GM23248 (cell line): Measurements from ENCODE around the gene GP9. TPM values are rescaled to one million over a fixed set of nuclear protein-coding genes. Genes with fewer than 3 reads are reported as not detected.

ENCODE experiments used
- DNase-seq: peaks from one replicate; pipeline ENCODE4 v3.0.0-alpha.2; 2015
- H2AFZ ChIP-seq: fragments of 200-600 bp; sonication (generic); 2 replicates; pipeline ENCODE4 v1.6.1; 2016; ENCODE audit warnings: antibody characterized with exemption
- H3F3A ChIP-seq: fragments of 200-600 bp; sonication (generic); 2 replicates; pipeline ENCODE4 v1.6.1; 2016; ENCODE audit warnings: mild to moderate bottlenecking, antibody characterized with exemption, mixed run types; ENCODE audit not compliant: insufficient read depth
- H3K27ac ChIP-seq: fragments of 200-600 bp; sonication (generic); 2 replicates; pipeline ENCODE4 v1.5.1; 2016; ENCODE audit warnings: mild to moderate bottlenecking
- H3K27me3 ChIP-seq: fragments of 200-600 bp; sonication (generic); replicated peaks from 2 replicates; pipeline ENCODE4 v1.6.1; 2016; ENCODE audit warnings: mild to moderate bottlenecking; ENCODE audit not compliant: insufficient read depth
- H3K36me3 ChIP-seq: fragments of 200-600 bp; sonication (generic); 2 replicates; pipeline ENCODE4 v1.6.1; 2016; ENCODE audit warnings: low read depth, mild to moderate bottlenecking
- H3K4me1 ChIP-seq: fragments of 200-600 bp; sonication (generic); 2 replicates; pipeline ENCODE4 v1.6.1; 2016; ENCODE audit warnings: mild to moderate bottlenecking; ENCODE audit not compliant: insufficient read depth
- H3K4me2 ChIP-seq: fragments of 200-600 bp; sonication (generic); one replicate; pipeline ENCODE4 v1.6.1; 2016; ENCODE audit warnings: mild to moderate bottlenecking; ENCODE audit not compliant: unreplicated experiment
- H3K4me3 ChIP-seq: fragments of 200-600 bp; sonication (generic); 2 replicates; pipeline ENCODE4 v1.5.1; 2016; ENCODE audit warnings: mild to moderate bottlenecking
- H3K79me2 ChIP-seq: fragments of 200-600 bp; sonication (generic); 2 replicates; pipeline ENCODE4 v1.6.1; 2016; ENCODE audit warnings: mild to moderate bottlenecking; ENCODE audit not compliant: insufficient read depth
- H3K9ac ChIP-seq: fragments of 200-600 bp; sonication (generic); 2 replicates; pipeline ENCODE4 v1.6.1; 2016; ENCODE audit warnings: mild to moderate bottlenecking
- H3K9me2 ChIP-seq: fragments of 200-600 bp; sonication (generic); 2 replicates; pipeline ENCODE4 v1.6.1; 2016; ENCODE audit warnings: mixed run types, mild to moderate bottlenecking, moderate library complexity; ENCODE audit not compliant: insufficient read depth
- H3K9me3 ChIP-seq: fragments of 200-600 bp; sonication (generic); one replicate; pipeline ENCODE4 v1.6.1; 2017; ENCODE audit warnings: low read depth
- H4K20me1 ChIP-seq: fragments of 200-600 bp; sonication (generic); 2 replicates; pipeline ENCODE4 v1.6.0; 2016; ENCODE audit not compliant: insufficient read depth
- EZH2 ChIP-seq: fragments of 200-600 bp; sonication (generic); IDR thresholded peaks from 2 replicates; pipeline ENCODE4 v1.6.1; 2018; ENCODE audit warnings: antibody characterized with exemption, mild to moderate bottlenecking; ENCODE audit not compliant: insufficient read depth, poor library complexity, severe bottlenecking
- EZH2phosphoT487 ChIP-seq: fragments of 200-600 bp; sonication (generic); IDR thresholded peaks from 2 replicates; pipeline ENCODE4 v1.6.1; 2018; ENCODE audit warnings: antibody characterized with exemption, moderate library complexity, mild to moderate bottlenecking, low read depth; ENCODE audit not compliant: insufficient read depth
- WGBS, 2 experiments: methylation state at CpG; one replicate each; pipeline ENCODE4 v1.1.6; 2015 to 2017; ENCODE audit warnings: low lambda C conversion rate in 2 of 2, low coverage in 1 of 2; ENCODE audit errors: missing lambda C conversion rate in 2 of 2; 5-methylcytosine and 5-hydroxymethylcytosine counted together
- in situ Hi-C: fragments of 300-500 bp; cut with MboI; formaldehyde crosslinking; loops from 2 replicates; pipeline ENCODE4 v1.15.0; 2020
- polyA plus RNA-seq: library from polyadenylated mRNA; unstranded; fragments of >200 nt; fragmentation: Nextera tagmentation; extraction: Ambion mirVana; gene quantifications from 2 replicates; pipeline ENCODE4 v1.2.1, GENCODE V29; 2016
- total RNA-seq: library from RNA; depleted of rRNA; stranded (reverse); fragments of >200 nt; shearing (Covaris generic); gene quantifications from 2 replicates; pipeline ENCODE4 v1.2.3, GENCODE V29; 2014

GP9 gene
- total and polyA plus RNA-seq, 2 experiments from 2014 or later, result not detected

GRCh38 chr3:129025691-129026435 lies 34.7 kb upstream of the GP9 start:
- Histone ChIP-seq H3K27ac (no peak overlapping the region), H4K20me1 (no peaks in the 10 kb centered on the region), H2AFZ (no peak overlapping the region), H3F3A (no peaks in the 10 kb centered on the region), H3K9me2 (no peaks in the 10 kb centered on the region), H3K36me3 (no peaks in the 10 kb centered on the region), H3K27me3 (peaks cover 47% of the 10 kb centered on the region), H3K4me2 (no peak overlapping the region), H3K79me2 (no peaks in the 10 kb centered on the region), H3K4me3 (no peak overlapping the region), H3K9me3 (no peaks in the 10 kb centered on the region), H3K4me1 (no peaks in the 10 kb centered on the region), H3K9ac (no peak overlapping the region)
- WGBS, 2 experiments, result 6 to 15% methylated on average over 8 of the region's 8 CpGs
- no peak for DNase-seq
- in situ Hi-C loops, result no loop called here
- no peak for TF ChIP-seq EZH2phosphoT487

- Histone ChIP-seq H3K4me1 (no peaks in the 10 kb centered on the region), H3K4me3 (peak overlapping the region; percentile 50), H3K27me3 (peaks cover 37% of the 10 kb centered on the region), H4K20me1 (no peaks in the 10 kb centered on the region), H3F3A (no peaks in the 10 kb centered on the region), H3K27ac (no peak overlapping the region), H3K9me3 (no peaks in the 10 kb centered on the region), H2AFZ (peak overlapping the region; percentile 88), H3K36me3 (no peaks in the 10 kb centered on the region), H3K4me2 (peak overlapping the region; percentile 53), H3K79me2 (no peaks in the 10 kb centered on the region), H3K9me2 (no peaks in the 10 kb centered on the region), H3K9ac (no peak overlapping the region)
- TF ChIP-seq EZH2phosphoT487, result no peak
- TF ChIP-seq EZH2, result no peak
- in situ Hi-C loops, result no loop called here
- WGBS, 2 experiments, result 11% methylated on average over 45 to 54 of the region's 54 CpGs
- DNase-seq, result peak; percentile 79
Observed at GRCh38 chr3:129026728-129027543, 33.6 kb upstream of the GP9 start.

- no peak for DNase-seq
- Histone ChIP-seq H3K9ac (no peak overlapping the region), H3K36me3 (no peaks in the 10 kb centered on the region), H3K27me3 (peaks cover 36% of the 10 kb centered on the region), H2AFZ (peak overlapping the region; percentile 88), H4K20me1 (no peaks in the 10 kb centered on the region), H3K4me1 (no peaks in the 10 kb centered on the region), H3K79me2 (no peaks in the 10 kb centered on the region), H3F3A (no peaks in the 10 kb centered on the region), H3K4me2 (no peak overlapping the region), H3K4me3 (peak overlapping the region; percentile 50), H3K9me2 (no peaks in the 10 kb centered on the region), H3K9me3 (no peaks in the 10 kb centered on the region), H3K27ac (no peak overlapping the region)
- in situ Hi-C loops, result no loop called here
- WGBS, 2 experiments, result 74 to 77% methylated on average over 14 to 15 of the region's 15 CpGs
- no peak for TF ChIP-seq EZH2
- TF ChIP-seq EZH2phosphoT487, result no peak
Observed at GRCh38 chr3:129027544-129027880, 33.1 kb upstream of the GP9 start.

- Histone ChIP-seq H3K9ac (no peak overlapping the region), H3K36me3 (no peaks in the 10 kb centered on the region), H3K27me3 (peaks cover 29% of the 10 kb centered on the region), H3F3A (no peaks in the 10 kb centered on the region), H3K4me1 (no peaks in the 10 kb centered on the region), H4K20me1 (no peaks in the 10 kb centered on the region), H2AFZ (no peak overlapping the region), H3K4me2 (no peak overlapping the region), H3K79me2 (no peaks in the 10 kb centered on the region), H3K4me3 (no peak overlapping the region), H3K9me3 (no peaks in the 10 kb centered on the region), H3K27ac (no peak overlapping the region), H3K9me2 (no peaks in the 10 kb centered on the region)
- in situ Hi-C loops, result no loop called here
- TF ChIP-seq EZH2, result no peak
- no peak for TF ChIP-seq EZH2phosphoT487
- WGBS, 2 experiments, result 72 to 74% methylated on average over 13 of the region's 13 CpGs
- DNase-seq, result no peak
Observed at GRCh38 chr3:129028866-129029265, 31.7 kb upstream of the GP9 start.
